GM12865 (cell line): Measurements from ENCODE around the gene UTP4.

Experiments
- DNase-seq: peaks from one replicate; pipeline ENCODE4 v3.0.0; 2010; ENCODE audit warnings: low read depth
- H3K4me3 ChIP-seq: 2 replicates; pipeline ENCODE4 v1.5.1; 2011; ENCODE audit warnings: mild to moderate bottlenecking, low read depth, low read length, control low read depth
- TF ChIP-seq, protein P1 (sequence below): IDR thresholded peaks from 2 replicates; pipeline ENCODE4 v1.5.1; 2011; ENCODE audit warnings: low read length, control low read depth, low read depth, inconsistent platforms; ENCODE audit not compliant: insufficient read depth; ENCODE audit errors: missing control alignments

UTP4 gene

DNA sequence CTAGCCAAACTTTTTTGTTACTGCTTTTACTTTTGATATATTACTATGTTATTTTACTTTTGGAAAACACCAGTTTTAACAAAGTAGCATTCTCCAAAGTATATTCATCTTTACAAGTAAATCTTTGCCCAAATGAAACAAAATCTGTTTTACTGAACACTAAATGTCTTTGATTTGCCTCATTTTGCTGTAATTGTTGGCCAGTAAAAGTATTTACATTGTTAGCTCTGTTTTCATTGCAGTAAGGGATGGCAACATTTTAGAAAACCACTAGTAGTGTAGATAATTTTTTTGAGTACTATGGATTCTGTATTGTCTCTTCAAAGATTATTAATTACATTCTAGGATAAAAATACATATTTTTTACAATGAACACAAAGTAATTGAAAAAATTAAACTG is 65.1 kb downstream of the UTP4 start:
- no peak overlapping the region for H3K4me3 ChIP-seq
- no peak for DNase-seq
- TF ChIP-seq, protein P1, sequence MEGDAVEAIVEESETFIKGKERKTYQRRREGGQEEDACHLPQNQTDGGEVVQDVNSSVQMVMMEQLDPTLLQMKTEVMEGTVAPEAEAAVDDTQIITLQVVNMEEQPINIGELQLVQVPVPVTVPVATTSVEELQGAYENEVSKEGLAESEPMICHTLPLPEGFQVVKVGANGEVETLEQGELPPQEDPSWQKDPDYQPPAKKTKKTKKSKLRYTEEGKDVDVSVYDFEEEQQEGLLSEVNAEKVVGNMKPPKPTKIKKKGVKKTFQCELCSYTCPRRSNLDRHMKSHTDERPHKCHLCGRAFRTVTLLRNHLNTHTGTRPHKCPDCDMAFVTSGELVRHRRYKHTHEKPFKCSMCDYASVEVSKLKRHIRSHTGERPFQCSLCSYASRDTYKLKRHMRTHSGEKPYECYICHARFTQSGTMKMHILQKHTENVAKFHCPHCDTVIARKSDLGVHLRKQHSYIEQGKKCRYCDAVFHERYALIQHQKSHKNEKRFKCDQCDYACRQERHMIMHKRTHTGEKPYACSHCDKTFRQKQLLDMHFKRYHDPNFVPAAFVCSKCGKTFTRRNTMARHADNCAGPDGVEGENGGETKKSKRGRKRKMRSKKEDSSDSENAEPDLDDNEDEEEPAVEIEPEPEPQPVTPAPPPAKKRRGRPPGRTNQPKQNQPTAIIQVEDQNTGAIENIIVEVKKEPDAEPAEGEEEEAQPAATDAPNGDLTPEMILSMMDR, result no peak

DNA sequence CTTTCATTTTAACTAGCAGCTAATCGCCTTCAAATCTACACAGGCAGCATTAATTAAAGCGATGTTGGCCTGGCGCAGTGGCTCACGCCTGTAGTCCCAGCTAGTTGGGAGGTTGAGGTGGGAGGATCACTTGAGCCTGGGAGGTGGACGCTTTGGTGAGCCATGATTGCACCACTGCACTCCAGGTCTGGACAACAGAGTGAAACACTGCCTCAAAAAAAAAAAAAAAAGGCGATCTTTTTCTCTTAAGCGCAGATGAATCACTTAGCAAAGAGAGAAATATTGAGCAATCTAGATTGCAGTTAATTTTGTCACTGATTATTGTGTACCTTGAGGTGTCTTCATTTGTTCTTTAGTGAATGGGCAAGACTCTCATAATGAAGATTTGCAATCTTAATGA is 66.9 kb downstream of the UTP4 start:
- no peak for DNase-seq
- TF ChIP-seq, protein P1, result no peak
- no peak overlapping the region for H3K4me3 ChIP-seq

DNA sequence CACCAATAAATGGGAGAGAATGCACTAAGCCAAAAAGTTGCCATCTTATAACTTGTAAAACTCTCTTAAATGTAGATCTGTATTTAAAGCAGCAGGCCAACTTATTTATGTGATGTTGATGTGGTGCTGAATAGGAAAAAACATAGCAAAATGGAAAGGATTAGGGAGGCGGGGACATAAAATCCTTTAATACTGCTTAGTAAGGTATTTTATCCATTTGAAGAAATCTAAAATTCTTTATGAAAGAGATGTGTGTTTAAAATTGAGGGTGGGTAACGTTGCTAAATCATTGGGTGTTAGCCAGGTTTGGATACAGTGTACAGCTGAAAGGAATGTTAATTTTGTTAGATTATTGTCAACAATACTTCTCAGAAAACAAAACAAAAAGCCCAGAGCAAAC is 68.8 kb downstream of the UTP4 start:
- TF ChIP-seq, protein P1, result no peak
- no peak overlapping the region for H3K4me3 ChIP-seq
- no peak for DNase-seq

DNA sequence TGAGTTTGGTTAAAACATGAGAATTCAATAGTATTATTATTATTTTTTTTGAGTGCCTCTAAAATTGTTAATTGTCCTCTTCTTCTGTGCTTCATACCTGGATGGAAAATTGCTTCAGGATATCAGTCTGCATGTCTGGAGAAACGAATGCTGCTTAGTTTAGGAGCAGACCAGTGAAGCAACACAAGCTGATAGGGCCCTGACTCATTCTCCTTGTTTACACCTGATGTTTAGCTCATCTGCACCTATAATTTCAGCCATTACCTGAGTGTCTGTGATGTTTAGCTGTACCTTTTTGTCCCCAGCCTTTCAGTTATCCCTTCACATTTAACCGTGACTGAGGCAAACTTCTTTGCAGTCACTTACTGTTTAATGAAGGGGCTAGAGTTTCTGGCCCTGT is 69.3 kb downstream of the UTP4 start:
- TF ChIP-seq, protein P1, result no peak
- DNase-seq, result no peak
- no peak overlapping the region for H3K4me3 ChIP-seq

DNA sequence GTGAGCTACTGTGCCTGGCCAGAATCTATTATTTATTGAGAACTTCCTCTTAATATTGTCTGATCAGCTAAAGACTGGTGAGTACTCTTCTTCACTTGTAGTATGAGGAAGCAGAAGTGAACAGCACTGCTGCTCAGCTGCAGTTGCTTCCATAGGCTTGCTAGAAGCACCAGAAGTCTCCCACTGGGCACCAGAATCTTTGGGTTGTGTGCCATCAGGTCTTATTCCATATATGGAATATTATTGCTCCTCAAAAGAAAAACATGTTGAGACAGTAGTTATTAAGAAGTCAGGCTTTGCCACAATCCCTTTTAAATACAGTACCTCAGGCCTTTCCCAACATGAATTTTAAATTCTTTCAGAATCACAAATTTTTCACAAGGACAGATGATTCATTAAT is 71.7 kb downstream of the UTP4 start:
- no peak overlapping the region for H3K4me3 ChIP-seq
- TF ChIP-seq, protein P1, result no peak
- DNase-seq, result no peak

DNA sequence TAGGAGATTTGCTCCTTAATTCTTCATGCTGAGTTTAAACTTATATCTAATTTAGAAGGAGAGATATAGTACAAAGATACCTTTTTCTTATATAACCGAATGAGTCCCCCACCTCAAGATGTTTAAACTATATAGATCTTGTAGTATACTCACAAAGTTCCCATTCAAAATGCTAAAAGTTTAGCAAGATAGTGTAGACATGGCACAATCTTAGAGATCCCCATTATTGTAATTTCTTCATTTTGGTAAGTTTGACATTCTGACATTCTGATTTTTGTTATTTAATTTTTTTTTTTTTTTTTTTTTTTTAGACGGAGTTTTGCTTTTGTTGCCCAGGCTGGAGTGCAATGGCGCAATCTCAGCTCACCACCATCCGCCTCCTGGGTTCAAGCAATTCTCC is 77.3 kb downstream of the UTP4 start:
- DNase-seq, result no peak
- H3K4me3 ChIP-seq, result no peak overlapping the region
- TF ChIP-seq, protein P1, result no peak

DNA sequence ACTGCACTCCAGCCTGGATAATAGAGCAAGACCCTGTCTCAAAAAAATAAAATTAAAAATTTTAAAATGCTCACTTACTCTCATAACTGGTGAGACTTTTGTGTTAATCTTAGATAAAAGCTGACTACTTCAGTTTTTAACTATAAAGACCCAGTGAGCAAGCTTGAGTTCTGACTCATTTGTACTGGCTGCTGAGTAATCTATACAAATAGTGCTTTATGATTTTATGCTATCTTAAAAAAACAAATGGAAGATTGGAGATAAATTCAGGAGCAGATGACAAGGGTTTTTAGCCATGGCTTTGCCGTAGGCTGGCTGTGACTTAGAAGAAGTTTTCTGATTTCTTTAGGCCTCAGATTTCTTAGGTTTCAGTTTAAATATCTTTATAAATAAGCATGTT is 85.0 kb downstream of the UTP4 start:
- no peak overlapping the region for H3K4me3 ChIP-seq
- no peak for DNase-seq
- TF ChIP-seq, protein P1, result no peak
